GM21528 (cell line): ENCODE data around the gene DOK4.
A peak's percentile ranks its signal among the peaks of the same experiment; 100 is the strongest.

ENCODE experiments used
- ATAC-seq: cut with Tn5 transposase; IDR thresholded peaks from one replicate; pipeline ENCODE4 v1.9.1; 2021; ENCODE audit warnings: mild to moderate bottlenecking, moderate library complexity; ENCODE audit not compliant: unreplicated experiment, low FRiP score

DOK4 gene

DNA sequence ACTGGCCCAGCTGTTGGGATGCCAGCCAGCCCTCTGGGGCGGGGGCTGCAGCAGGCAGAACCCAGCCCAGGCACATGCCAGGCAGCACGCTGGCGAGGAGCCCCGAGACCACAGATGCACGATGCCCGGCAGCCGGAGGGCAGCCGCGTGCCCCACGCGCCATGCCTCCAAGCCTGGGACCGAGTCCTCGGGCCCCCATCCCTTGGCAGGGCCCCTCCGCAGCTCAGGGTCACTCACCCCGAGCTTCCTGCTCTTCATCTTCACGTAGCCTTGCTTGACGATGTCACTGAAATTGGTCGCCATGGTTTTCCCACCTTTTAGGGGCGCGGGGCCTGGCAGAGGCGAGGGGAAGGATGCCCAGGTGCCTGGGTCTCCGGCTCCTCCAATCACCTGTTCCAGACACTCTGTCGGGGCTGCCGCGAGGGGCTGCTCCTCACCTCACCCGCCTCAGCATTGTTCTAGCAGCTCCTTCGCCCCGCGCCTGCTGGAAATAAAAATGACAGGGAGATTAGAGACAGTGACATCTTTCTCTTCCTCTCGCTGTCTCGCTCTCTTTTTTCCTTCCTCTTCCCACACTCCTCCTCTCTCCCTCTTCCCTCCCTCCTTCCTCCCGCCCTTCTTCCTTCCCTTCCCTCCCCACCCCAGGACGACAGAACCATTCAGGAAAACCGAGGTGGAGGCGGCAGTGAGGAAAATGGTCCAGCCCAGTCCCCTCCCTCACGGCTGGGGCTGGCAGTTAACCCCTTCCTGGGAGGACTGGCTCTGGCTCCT lies 6.9 kb downstream of the DOK4 start:
- no peak for ATAC-seq

DNA sequence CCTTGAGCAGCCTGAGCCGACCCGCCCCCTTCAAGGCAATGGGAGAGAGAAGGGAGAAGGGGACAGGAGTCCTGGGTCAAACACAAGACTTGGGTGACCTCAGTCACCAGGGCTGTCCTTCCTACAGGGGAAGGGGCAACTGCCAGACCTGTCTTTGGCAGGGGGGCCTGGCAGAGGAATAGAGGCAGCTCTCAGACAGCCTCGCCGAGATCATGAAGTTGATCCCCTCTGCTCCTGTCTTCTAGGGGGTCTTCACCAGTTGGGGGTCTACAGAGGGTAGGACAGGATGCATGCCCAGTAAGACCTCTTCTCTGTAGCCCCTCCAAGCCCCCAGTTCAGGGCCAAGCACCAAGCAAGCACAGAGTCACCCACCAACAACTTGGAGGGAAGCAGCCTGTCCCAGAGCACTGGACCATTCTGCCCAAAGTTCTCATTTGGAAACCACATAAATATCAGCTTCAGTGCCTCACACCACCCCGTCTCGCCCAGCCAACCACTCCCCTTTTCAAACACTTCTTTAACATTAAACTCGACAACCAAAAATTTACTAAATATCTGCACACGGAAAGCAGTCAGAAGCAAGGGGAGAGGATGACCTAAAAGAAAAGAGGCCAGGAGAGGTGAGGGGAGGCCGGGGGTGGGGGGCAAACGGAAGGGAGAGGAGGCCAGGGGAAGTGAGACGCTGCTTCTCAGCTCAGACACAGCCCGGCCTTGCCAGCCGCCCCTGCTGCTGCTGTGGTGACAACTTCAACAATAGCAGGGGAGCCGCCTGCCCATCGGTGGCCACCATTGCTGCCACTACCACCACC lies 7.7 kb downstream of the DOK4 start:
- ATAC-seq, result no peak

- no peak for ATAC-seq
Measured at GRCh38 chr16:57477531-57478202, 8.6 kb downstream of the DOK4 start.

- ATAC-seq, result no peak
Measured at GRCh38 chr16:57476546-57477410, 9.5 kb downstream of the DOK4 start.

GRCh38 chr16:57475711-57476339 lies 10.5 kb downstream of the DOK4 start:
- peak; percentile 82 for ATAC-seq

- ATAC-seq, result no peak
Measured at GRCh38 chr16:57474671-57475661, 11.3 kb downstream of the DOK4 start.

DNA sequence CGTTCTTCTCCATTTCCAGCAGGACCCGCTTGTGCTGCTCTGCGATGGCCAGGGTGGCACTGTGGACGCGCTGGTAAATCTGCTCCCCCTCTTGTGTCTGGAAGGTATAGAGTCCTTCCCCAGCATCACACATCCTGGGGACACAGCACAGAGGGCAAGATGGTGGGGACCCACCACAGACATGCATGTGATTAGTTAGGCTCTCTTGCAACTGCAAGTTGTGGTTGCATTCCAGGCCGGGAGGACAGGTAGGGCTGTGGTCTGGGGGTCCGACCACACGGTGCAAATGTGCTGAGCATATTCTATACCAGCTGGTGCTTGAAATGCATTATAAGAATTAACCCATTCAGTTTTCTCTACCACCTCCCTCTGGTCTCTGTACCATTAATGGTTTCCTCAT lies 12.4 kb downstream of the DOK4 start:
- no peak for ATAC-seq

GRCh38 chr16:57473176-57473840 lies 13.0 kb downstream of the DOK4 start:
- ATAC-seq, result no peak

GRCh38 chr16:57472665-57473060 lies 13.6 kb downstream of the DOK4 start:
- no peak for ATAC-seq

GRCh38 chr16:57471852-57472664 lies 14.2 kb downstream of the DOK4 start:
- no peak for ATAC-seq

DNA sequence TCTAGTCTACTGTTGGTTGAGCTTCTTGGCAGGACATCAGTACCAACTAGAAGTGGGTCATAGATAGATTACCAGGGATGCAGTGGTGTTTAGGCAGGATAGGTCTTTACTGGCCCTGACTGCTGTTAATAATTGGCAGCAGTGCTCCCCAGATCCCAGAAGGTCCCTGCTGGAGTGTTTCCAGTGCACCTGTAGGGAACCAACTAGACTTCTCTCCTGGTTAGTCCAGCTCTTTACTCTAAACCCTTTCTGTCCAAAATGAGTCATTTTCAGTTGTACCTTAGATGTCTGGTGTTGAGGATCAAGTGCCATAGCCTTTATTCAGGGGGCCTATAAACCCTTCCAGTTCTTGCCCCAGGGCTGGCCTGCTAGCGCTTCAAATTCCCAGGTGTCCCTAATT lies 15.1 kb downstream of the DOK4 start:
- no peak for ATAC-seq

DNA sequence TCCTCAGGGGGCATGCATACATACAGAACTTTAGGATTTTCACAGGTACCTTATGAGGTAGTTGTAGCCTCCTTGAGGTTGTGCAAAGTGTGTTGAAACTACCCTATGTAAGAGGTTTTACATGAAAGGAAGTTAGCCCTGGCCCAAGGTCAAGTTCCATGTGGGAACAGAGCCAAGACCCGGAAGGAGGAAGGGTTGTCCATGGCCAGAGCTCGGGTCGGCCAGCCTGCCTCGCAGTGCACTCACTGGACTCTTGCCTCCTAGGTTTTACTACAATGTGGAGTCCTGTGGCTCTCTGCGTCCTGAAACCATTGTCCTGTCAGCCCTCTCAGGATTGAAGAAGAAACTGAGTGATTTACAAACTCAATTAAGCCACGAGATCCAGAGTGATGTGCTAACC lies 15.6 kb downstream of the DOK4 start:
- no peak for ATAC-seq

- ATAC-seq, result no peak
Measured at GRCh38 chr16:57469917-57470470, 16.3 kb downstream of the DOK4 start.

DNA sequence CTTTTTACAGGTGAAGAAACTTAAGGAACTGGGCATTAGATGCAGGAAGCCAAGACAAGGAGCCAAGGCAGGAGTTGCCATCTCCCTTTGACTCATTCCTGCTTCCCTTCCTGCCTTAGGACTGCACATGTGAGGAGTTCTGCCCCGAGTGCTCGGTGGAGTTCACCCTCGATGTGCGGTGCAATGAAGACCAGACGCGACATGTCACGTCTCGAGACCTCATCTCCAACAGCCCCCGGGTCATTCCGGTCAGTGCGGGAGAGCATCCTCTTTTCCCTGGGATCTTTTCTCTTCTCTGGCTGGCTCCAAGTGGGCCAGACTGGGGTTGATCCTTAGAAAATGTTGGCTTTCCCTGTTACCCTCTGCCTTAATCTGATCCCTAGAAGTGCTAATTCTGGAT lies 17.2 kb downstream of the DOK4 start:
- no peak for ATAC-seq

DNA sequence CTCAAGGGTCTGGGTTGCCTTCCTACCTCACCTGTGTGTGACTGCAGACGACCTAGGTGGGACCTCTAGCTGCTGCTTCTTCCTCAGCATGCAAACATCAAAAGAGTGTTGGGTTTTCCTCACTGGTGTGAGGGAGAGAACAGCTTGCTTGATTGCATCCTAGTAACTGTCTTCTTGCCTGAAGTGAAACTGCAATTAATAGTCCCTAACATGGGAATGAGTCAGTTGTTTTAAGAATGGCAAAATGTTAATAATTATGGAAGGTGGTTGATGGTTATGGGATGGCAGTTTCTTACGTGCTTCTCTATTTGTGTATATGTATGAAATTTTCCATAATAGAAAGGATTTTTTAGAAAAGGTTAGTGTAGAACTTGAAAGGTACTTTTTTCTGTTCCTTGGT lies 17.9 kb downstream of the DOK4 start:
- ATAC-seq, result no peak

DNA sequence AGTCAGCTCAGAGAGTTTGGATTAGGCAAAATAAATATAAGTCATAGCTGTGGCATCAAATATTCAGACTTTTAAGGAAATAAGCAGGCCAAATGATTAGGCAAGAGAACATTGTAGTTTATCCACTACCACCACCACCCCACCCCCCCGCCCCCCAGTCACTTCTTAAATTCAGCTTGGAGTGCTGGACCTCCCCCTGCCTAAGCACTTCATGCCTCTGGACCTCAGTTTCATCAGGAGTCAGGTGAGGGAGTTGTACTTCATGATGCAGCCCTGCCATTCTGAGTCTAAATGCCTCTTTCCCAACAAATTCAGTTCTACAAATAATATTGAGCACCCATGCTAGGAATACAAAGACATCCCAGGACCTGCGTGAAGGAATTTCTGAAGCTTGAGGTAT lies 21.8 kb downstream of the DOK4 start:
- no peak for ATAC-seq

DNA sequence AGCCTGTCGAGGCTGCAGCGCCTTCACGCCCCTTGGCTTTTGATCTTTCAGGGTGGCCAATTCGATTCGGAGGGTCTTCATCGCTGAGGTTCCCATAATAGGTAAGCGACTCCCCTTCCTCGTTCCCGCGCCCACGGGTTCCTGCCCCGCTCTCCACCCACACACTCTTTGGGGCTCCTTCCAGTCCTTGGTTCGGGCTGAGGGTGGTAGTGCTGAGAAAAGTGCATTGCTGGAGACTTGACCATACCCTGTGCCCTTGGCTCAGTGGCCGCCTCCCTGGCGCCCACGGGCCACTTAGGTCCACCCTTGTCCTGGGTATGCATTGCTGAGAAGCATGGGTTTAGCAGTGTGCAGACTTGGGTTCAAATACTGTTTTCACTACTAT lies 23.3 kb downstream of the DOK4 start:
- ATAC-seq, result no peak
